Measurements from ENCODE around the gene ZNF689.
"Not testable (repeated sequence)": the region's sequence is repeated elsewhere in the genome, so short reads cannot be mapped to it uniquely, and the experiment has no call there.

The ZNF689 gene

DNA sequence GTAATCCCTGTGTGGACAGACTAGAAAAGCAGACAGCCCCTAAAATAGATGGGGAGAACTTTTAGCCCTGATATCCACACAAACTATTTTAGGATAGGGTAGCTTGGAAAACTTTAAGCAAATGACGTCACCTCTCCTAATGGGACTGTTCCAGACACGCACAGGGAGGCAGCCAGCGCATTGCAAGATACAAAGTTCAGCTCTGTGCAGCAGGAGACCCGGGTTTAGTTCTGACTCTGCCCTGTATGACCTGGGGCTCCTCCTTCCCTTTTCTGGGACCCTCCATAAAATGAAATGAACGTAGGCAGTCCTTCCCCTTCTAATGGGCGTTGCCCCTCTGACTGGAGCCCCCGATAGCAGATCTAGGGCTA lies 6.3 kb downstream of the ZNF689 start:
- Mint-ChIP-seq H3K27ac (ENCODE audit: low read depth) (no peak overlapping the region), H3K4me3 (no peak overlapping the region)

DNA sequence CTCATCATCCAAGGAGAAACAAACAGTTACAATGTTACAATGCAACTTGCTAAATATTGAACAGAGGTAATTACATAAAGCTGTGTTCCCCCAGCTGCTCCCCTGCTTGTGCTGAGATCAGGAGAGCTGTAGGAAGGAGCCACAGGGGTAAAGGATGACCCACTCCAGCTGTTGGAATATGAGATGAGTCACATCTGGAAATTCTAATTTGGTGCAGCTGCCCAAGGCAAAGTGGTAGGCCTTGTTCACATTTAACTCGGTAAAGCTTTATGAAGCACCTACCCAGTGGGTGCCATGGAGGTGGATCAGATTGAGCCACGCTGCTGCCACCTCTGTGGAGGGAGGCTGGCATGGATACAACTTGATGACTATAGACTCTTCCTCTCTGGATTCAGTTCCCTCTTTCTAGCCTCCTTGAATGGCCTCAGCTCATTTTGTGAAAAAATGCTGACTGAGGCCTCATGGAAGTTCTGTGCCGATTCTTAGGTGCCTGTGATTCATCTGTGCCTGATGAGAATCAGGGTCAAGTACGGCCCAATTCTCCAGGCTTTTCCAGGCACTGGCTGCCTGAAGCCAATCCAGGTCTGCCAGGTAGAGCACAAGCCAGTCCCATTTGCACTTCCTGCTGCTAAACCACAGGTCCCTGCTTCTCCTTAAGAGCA lies 7.4 kb downstream of the ZNF689 start:
- Mint-ChIP-seq H3K4me3 (no peak overlapping the region), H3K27ac (ENCODE audit: low read depth) (no peak overlapping the region), H3K9me3 (no peaks in the 10 kb centered on the region), H3K4me1 (peaks cover 5% of the 10 kb centered on the region), H3K36me3 (ENCODE audit: insufficient read depth) (peaks cover 35% of the 10 kb centered on the region), H3K27me3 (no peaks in the 10 kb centered on the region)
- ATAC-seq (replicated peaks; ENCODE audit: extremely low read depth, poor library complexity, severe bottlenecking) = no peak
- DNase-seq (ENCODE audit: low spot score in 2 of 2) = no peak

More for the DNA sequence above, 6.3 kb downstream of the ZNF689 start:
- no peak for DNase-seq (ENCODE audit: low spot score in 2 of 2)
- no peaks in the 10 kb centered on the region for H3K27me3 Mint-ChIP-seq
- no peaks in the 10 kb centered on the region for H3K9me3 Mint-ChIP-seq
- H3K36me3 Mint-ChIP-seq (ENCODE audit: insufficient read depth) = peaks cover 40% of the 10 kb centered on the region
- no peak for ATAC-seq (replicated peaks; ENCODE audit: extremely low read depth, poor library complexity, severe bottlenecking)
- H3K4me1 Mint-ChIP-seq = no peaks in the 10 kb centered on the region

DNA sequence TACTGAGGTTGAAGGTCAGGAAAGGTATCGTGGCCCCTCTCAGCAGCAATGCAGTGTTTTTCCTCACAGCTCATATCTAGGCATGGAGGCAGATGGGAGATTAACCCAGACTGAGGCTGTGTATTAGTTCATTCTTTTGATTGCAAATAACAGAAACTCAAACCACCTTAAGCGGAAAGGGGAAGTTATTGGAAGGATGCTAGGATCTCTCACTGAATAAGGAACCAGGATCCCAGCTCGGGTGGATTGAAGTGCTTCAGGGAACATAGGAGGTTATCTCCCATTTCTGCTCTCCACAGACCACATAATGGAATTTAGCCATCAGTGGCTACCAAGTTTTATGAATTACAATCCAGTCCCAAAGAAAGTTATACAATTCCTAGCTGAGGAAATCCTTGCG lies 8.2 kb downstream of the ZNF689 start:
- DNase-seq (ENCODE audit: low spot score in 2 of 2) (no peak), ATAC-seq (replicated peaks; ENCODE audit: extremely low read depth, poor library complexity, severe bottlenecking) (no peak)
- Mint-ChIP-seq H3K4me3 (no peak overlapping the region), H3K9me3 (no peaks in the 10 kb centered on the region), H3K4me1 (peaks cover 5% of the 10 kb centered on the region), H3K27ac (ENCODE audit: low read depth) (no peak overlapping the region), H3K36me3 (ENCODE audit: insufficient read depth) (peaks cover 30% of the 10 kb centered on the region), H3K27me3 (no peaks in the 10 kb centered on the region)

GRCh38 chr16:30600929-30601328 lies 9.3 kb downstream of the ZNF689 start:
- Mint-ChIP-seq H3K4me3 (no peak overlapping the region), H3K4me1 (peaks cover 5% of the 10 kb centered on the region), H3K27me3 (no peaks in the 10 kb centered on the region), H3K9me3 (no peaks in the 10 kb centered on the region), H3K36me3 (ENCODE audit: insufficient read depth) (peaks cover 22% of the 10 kb centered on the region), H3K27ac (ENCODE audit: low read depth) (no peak overlapping the region)
- DNase-seq (ENCODE audit: low spot score in 2 of 2) (no peak), ATAC-seq (replicated peaks; ENCODE audit: extremely low read depth, poor library complexity, severe bottlenecking) (no peak)

DNA sequence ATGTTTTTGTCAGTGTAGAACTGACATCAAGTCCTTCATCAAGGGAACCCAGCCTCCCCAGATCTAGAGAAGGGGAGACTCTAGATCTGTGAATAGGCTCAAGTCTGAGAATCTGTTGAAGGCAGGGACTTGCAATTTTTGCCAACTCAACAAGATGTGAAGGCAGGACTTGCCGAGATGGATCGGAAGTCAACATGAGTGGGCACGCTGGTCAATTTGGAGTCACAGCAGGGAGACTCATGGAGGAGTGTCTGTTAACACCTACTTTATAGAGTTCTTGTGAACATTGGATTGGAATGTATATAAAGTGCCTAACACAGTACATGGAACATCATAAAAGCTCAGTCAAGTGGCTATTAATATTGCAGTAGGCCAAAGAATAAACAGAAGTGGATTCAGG lies 10.0 kb downstream of the ZNF689 start:
- no peaks in the 10 kb centered on the region for H3K27me3 Mint-ChIP-seq
- no peak overlapping the region for H3K4me3 Mint-ChIP-seq
- DNase-seq (ENCODE audit: low spot score in 2 of 2) (no peak), ATAC-seq (replicated peaks; ENCODE audit: extremely low read depth, poor library complexity, severe bottlenecking) (no peak)
- no peak overlapping the region for H3K27ac Mint-ChIP-seq (ENCODE audit: low read depth)
- H3K36me3 Mint-ChIP-seq (ENCODE audit: insufficient read depth) = peaks cover 20% of the 10 kb centered on the region
- H3K9me3 Mint-ChIP-seq = no peaks in the 10 kb centered on the region
- peaks cover 5% of the 10 kb centered on the region for H3K4me1 Mint-ChIP-seq

DNA sequence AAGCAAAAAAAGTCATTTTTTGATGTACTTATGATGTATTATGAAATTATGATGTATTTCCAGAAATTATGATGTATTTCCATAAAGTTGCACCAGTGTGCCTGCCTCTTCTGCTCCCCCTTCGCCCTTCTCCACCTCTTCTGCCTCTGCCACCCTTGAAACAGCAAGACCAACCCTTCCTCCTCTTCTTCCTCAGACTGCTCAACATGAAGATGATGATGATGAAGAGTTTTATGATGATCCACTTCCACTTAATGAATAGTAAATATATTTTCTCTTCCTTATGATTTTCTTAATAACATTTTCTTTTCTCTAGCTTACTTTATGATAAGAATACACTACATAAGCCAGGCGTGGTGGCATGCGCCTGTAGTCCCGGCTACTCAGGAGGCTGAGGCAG lies 17.3 kb downstream of the ZNF689 start:
- Mint-ChIP-seq H3K27me3 (no peaks in the 10 kb centered on the region), H3K36me3 (ENCODE audit: insufficient read depth) (peaks cover 1% of the 10 kb centered on the region), H3K27ac (ENCODE audit: low read depth) (no peak overlapping the region), H3K9me3 (no peaks in the 10 kb centered on the region), H3K4me3 (no peak overlapping the region), H3K4me1 (no peaks in the 10 kb centered on the region)
- DNase-seq (ENCODE audit: low spot score in 2 of 2) (no peak), ATAC-seq (replicated peaks; ENCODE audit: extremely low read depth, poor library complexity, severe bottlenecking) (no peak)

DNA sequence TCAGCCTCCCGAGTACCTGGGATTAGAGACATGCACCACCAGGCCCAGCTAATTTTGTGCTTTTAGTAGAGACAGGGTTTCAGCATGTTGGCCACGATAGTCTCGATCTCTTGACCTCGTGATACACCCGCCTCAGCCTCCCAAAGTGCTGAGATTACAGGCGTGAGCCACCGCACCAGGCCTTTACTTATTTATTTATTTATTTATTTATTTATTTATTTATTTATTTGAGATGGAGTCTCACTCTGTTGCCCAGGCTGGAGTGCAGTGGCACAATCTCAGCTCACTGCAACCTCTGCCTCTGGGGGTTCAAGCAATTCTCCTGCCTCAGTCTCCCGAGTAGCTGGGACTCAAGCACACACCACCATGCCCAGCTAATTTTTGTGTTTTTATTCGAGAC lies 19.3 kb downstream of the ZNF689 start:
- H3K27ac Mint-ChIP-seq (ENCODE audit: low read depth); ATAC-seq (replicated peaks; ENCODE audit: extremely low read depth, poor library complexity, severe bottlenecking); DNase-seq (ENCODE audit: low spot score in 2 of 2); H3K27me3 Mint-ChIP-seq; H3K4me1 Mint-ChIP-seq; H3K36me3 Mint-ChIP-seq (ENCODE audit: insufficient read depth); H3K4me3 Mint-ChIP-seq; H3K9me3 Mint-ChIP-seq: not testable (repeated sequence)

DNA sequence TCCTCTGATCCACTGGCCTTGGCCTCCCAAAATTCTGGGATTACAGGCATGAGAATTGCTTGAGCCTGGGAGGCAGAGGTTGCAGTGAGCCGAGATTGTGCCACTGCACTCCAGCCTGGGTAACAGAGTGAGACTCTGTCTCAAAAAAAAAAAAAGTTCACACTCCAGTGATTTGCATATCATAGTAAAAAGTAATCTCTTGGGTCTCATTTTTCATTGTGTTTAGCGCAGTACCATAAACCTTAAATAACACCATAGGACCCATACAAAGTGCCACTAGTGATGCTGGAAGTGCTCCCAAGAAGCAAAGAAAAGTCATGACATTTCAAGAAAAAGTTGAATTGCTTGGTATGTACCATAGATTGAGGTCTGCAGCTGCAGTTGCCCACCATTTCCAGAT lies 20.6 kb downstream of the ZNF689 start:
- H3K27ac Mint-ChIP-seq (ENCODE audit: low read depth); DNase-seq (ENCODE audit: low spot score in 2 of 2); ATAC-seq (replicated peaks; ENCODE audit: extremely low read depth, poor library complexity, severe bottlenecking); H3K27me3 Mint-ChIP-seq; H3K4me3 Mint-ChIP-seq; H3K36me3 Mint-ChIP-seq (ENCODE audit: insufficient read depth); H3K9me3 Mint-ChIP-seq: not testable (repeated sequence)
- peaks cover 14% of the 10 kb centered on the region for H3K4me1 Mint-ChIP-seq

DNA sequence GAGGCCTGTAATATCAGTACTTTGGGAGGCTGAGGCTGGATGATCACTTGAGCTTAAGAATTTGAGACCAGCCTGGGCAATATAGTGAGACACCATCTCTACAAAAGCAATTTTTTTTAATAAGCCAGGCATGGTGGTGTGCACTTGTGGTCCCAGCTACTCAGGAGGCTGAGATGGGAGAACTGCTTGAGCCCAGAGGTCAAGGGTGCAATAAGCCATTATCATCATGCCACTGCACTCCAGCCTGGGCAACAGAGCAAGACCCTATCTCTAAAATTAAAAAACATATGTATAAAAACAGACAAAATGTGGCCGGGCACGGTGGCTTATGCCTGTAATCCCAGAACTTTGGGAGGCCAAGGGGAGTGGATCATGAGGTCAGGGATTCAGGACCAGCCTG lies 21.5 kb downstream of the ZNF689 start:
- Mint-ChIP-seq H3K4me3 (no peak overlapping the region), H3K36me3 (ENCODE audit: insufficient read depth) (peaks cover 5% of the 10 kb centered on the region), H3K4me1 (peaks cover 15% of the 10 kb centered on the region), H3K27me3 (no peaks in the 10 kb centered on the region), H3K9me3 (no peaks in the 10 kb centered on the region), H3K27ac (ENCODE audit: low read depth) (no peak overlapping the region)
- no peak for ATAC-seq (replicated peaks; ENCODE audit: extremely low read depth, poor library complexity, severe bottlenecking)
- DNase-seq (ENCODE audit: low spot score in 2 of 2) = no peak

DNA sequence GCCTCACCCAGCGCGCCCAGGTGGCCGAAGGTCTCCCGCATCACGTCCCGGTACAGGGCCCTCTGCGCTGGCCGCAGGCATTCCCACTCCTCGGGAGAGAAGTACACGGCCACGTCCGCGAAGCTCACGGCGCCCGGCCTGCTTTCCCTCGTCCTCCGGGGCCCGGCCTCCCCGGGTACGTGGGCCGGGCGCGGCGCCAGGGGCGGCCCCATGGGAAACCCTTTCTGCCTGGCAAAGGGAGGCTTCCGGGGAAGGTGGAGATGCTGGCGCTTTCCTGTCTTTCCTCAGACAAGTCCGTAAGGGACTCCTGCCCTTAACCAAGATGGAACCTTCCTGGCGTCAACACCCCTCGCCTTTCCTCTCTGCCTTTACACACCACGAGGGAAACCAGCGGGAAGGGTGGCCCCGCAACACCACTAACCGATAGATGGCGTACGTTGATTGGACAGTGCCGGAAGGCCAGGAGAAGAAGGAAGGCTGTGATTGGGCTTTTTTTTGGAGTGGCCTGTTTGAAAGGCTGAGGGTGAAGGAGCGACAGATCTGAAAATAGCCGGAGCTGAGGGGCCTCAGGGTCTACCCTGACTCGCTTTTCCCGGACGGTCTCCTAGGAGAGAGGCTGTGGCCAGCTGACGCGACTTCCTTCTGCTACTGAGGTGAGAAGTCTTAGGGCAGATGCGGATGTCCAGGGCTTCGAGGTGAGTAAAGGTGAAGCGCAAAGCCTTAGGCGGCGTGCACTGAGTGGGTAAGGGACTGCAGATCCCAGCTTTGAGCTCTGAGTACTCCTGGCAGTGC lies 24.6 kb downstream of the ZNF689 start, which contains the start of gene ZNF785:
Gene ZNF785, minus strand, starts transcription at position 298 of the 792 bp plus-strand sequence. Its CDS starts 86 bp downstream, at position 212.
- Mint-ChIP-seq H3K9me3 (no peaks in the 10 kb centered on the region), H3K27me3 (no peaks in the 10 kb centered on the region), H3K36me3 (ENCODE audit: insufficient read depth) (peaks cover 9% of the 10 kb centered on the region), H3K27ac (ENCODE audit: low read depth) (peak within 1 kb of the TSS; percentile 84), H3K4me3 (peak within 1 kb of the TSS; percentile 82), H3K4me1 (peaks cover 15% of the 10 kb centered on the region)
- ATAC-seq (replicated peaks; ENCODE audit: extremely low read depth, poor library complexity, severe bottlenecking) (peak; percentile 99), DNase-seq (ENCODE audit: low spot score in 2 of 2) (peak; percentile 79 to 91)

GRCh38 chr16:30585022-30585399 lies 25.2 kb downstream of the ZNF689 start:
- no peak for ATAC-seq (replicated peaks; ENCODE audit: extremely low read depth, poor library complexity, severe bottlenecking)
- peaks cover 15% of the 10 kb centered on the region for H3K4me1 Mint-ChIP-seq
- no peak for DNase-seq (ENCODE audit: low spot score in 2 of 2)

DNA sequence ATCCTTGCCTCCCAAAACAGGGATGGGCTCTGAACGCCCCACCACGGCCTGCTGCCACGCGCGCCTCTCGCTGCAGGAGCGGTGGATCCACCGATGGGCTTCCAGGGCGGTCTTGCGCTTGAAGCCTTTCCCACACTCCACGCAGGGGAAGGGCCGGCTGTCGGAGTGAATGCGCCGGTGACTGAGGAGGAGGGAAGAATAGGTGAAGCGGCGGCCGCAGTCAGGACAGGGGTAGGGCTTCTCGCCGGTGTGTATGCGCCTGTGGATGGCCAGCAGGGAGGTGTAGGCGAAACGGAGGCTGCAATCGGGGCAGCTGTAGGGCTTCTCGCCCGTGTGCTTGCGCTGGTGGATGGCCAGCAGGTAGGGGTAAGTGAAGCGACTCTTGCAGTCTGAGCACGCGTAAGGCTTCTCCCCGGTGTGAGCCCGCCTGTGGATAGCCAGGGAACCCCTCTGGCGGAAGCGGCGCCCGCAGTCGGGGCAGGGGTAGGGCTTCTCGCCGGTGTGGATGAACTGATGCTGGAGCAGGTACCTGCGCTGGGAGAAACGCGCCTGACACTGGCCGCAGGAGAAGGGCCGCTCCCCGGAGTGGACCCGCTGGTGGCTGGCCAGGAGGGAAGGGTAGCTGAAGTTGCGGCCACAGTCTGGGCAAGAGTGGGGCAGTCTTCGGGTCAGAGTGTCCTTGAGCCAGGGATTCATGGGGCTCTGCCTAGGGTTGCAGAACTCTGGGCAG lies 27.4 kb downstream of the ZNF689 start:
- Mint-ChIP-seq H3K27me3 (no peaks in the 10 kb centered on the region), H3K27ac (ENCODE audit: low read depth) (no peak overlapping the region), H3K4me1 (peaks cover 15% of the 10 kb centered on the region), H3K9me3 (no peaks in the 10 kb centered on the region), H3K4me3 (no peak overlapping the region), H3K36me3 (ENCODE audit: insufficient read depth) (peaks cover 10% of the 10 kb centered on the region)
- ATAC-seq (replicated peaks; ENCODE audit: extremely low read depth, poor library complexity, severe bottlenecking) (no peak), DNase-seq (ENCODE audit: low spot score in 2 of 2) (no peak)

More at GRCh38 chr16:30585022-30585399, 25.2 kb downstream of the ZNF689 start:
- Mint-ChIP-seq H3K27ac (ENCODE audit: low read depth) (peak overlapping the region; percentile 29), H3K4me3 (peak overlapping the region; percentile 72), H3K27me3 (no peaks in the 10 kb centered on the region), H3K36me3 (ENCODE audit: insufficient read depth) (peaks cover 9% of the 10 kb centered on the region), H3K9me3 (no peaks in the 10 kb centered on the region)

Measured in central memory CD8-positive, alpha-beta T cell (primary cell).